ENCODE results near the gene MFRP.

Gene MFRP

GRCh38 chr11:119356349-119357031, 10.0 kb upstream of the MFRP start:
- DNase-seq = no peak

- no peak for DNase-seq
These were observed 8.8 kb upstream of the MFRP start for GRCh38 chr11:119355091-119355843.

GRCh38 chr11:119352857-119353260, 6.4 kb upstream of the MFRP start:
- DNase-seq = peak; percentile 88 to 89

GRCh38 chr11:119351232-119351631, 4.7 kb upstream of the MFRP start:
- DNase-seq = no peak

GRCh38 chr11:119350302-119350701, 3.8 kb upstream of the MFRP start:
- DNase-seq = no peak

- no peak for DNase-seq
These were observed 1.6 kb upstream of the MFRP start for GRCh38 chr11:119347940-119348605.

- no peak for DNase-seq
These were observed 737 bp upstream of the MFRP start for GRCh38 chr11:119347242-119347641.

GRCh38 chr11:119345685-119346084, 820 bp downstream of the MFRP start:
- DNase-seq = no peak

GRCh38 chr11:119344291-119345010, 2.1 kb downstream of the MFRP start:
- no peak for DNase-seq

- no peak for DNase-seq
These were observed 2.8 kb downstream of the MFRP start for GRCh38 chr11:119343726-119344125.

GRCh38 chr11:119342362-119343130, 4.0 kb downstream of the MFRP start:
- DNase-seq = no peak

GRCh38 chr11:119342023-119342300, 4.5 kb downstream of the MFRP start:
- DNase-seq = no peak

GRCh38 chr11:119341222-119342022, 5.1 kb downstream of the MFRP start:
- no peak for DNase-seq

GRCh38 chr11:119340335-119341221, 5.9 kb downstream of the MFRP start, which contains the start of gene C1QTNF5:
TSS of gene C1QTNF5 (minus strand) at chr11:119340883. CDS start at chr11:119340397, 486 bp downstream.
- no peak for DNase-seq

GRCh38 chr11:119339589-119340334, 6.7 kb downstream of the MFRP start:
- DNase-seq = peak in 1 of 2 experiments; percentile 40

- DNase-seq = no peak
These were observed 7.4 kb downstream of the MFRP start for GRCh38 chr11:119338965-119339588.

- peak; percentile 44 to 58 for DNase-seq
These were observed 8.1 kb downstream of the MFRP start for GRCh38 chr11:119338318-119338890.

- no peak for DNase-seq
These were observed 8.8 kb downstream of the MFRP start for GRCh38 chr11:119337581-119338317.
